MM.1S (cell line): ENCODE data around the gene ATP5F1D.

ENCODE experiments used
- DNase-seq: peaks from one replicate; pipeline ENCODE4 v3.0.0-alpha.2; 2015
- H2AFZ ChIP-seq: fragments of 300-600 bp; sonication (generic); 2 replicates; pipeline ENCODE4 v1.6.0; 2016; ENCODE audit warnings: antibody characterized with exemption, low read length
- H3F3A ChIP-seq: fragments of 300-600 bp; sonication (generic); 2 replicates; pipeline ENCODE4 v1.6.1; 2016; ENCODE audit warnings: mild to moderate bottlenecking, antibody characterized with exemption, low read length, moderate library complexity, mixed read lengths; ENCODE audit not compliant: insufficient read depth
- H3K27ac ChIP-seq: fragments of 300-600 bp; sonication (generic); 2 replicates; pipeline ENCODE4 v1.5.1; 2016; ENCODE audit warnings: mild to moderate bottlenecking, low read length
- H3K27me3 ChIP-seq: fragments of 300-600 bp; sonication (generic); replicated peaks from 2 replicates; pipeline ENCODE4 v1.6.0; 2016; ENCODE audit warnings: low read length; ENCODE audit not compliant: insufficient read depth
- H3K36me3 ChIP-seq: fragments of 300-600 bp; sonication (generic); replicated peaks from 2 replicates; pipeline ENCODE4 v1.6.1; 2016; ENCODE audit warnings: mild to moderate bottlenecking, low read length, mixed read lengths; ENCODE audit not compliant: insufficient read depth
- H3K4me1 ChIP-seq: fragments of 300-600 bp; sonication (generic); 2 replicates; pipeline ENCODE4 v1.6.1; 2016; ENCODE audit warnings: low read length, mixed read lengths
- H3K4me2 ChIP-seq: fragments of 300-600 bp; sonication (generic); 2 replicates; pipeline ENCODE4 v1.6.0; 2016; ENCODE audit warnings: low read depth, low read length
- H3K4me3 ChIP-seq: fragments of 300-600 bp; sonication (generic); 2 replicates; pipeline ENCODE4 v1.5.1; 2016; ENCODE audit warnings: low read length, mixed read lengths
- H3K79me2 ChIP-seq: fragments of 300-600 bp; sonication (generic); 2 replicates; pipeline ENCODE4 v1.6.1; 2016; ENCODE audit warnings: mixed run types, low read length, mixed read lengths
- H3K9ac ChIP-seq: fragments of 300-600 bp; sonication (generic); 2 replicates; pipeline ENCODE4 v1.6.1; 2016; ENCODE audit warnings: low read length, mixed read lengths
- H3K9me2 ChIP-seq: fragments of 300-600 bp; sonication (generic); replicated peaks from 2 replicates; pipeline ENCODE4 v1.6.1; 2016; ENCODE audit warnings: mild to moderate bottlenecking, low read length, mixed read lengths; ENCODE audit not compliant: insufficient read depth
- H3K9me3 ChIP-seq: fragments of 300-600 bp; sonication (generic); replicated peaks from 2 replicates; pipeline ENCODE4 v1.6.1; 2016; ENCODE audit warnings: mild to moderate bottlenecking, low read length, mixed read lengths; ENCODE audit not compliant: insufficient read depth
- H4K20me1 ChIP-seq: fragments of 300-600 bp; sonication (generic); 2 replicates; pipeline ENCODE4 v1.6.1; 2016; ENCODE audit warnings: mild to moderate bottlenecking, low read length, moderate library complexity, mixed read lengths; ENCODE audit not compliant: insufficient read depth
- EZH2 ChIP-seq: fragments of 300-600 bp; sonication (generic); optimal IDR thresholded peaks from 2 replicates; pipeline ENCODE3; 2017; ENCODE audit warnings: low read depth, mild to moderate bottlenecking, antibody characterized with exemption, low read length, mixed read lengths
- EZH2phosphoT487 ChIP-seq: fragments of 300-600 bp; sonication (generic); IDR thresholded peaks from 2 replicates; pipeline ENCODE4 v1.6.1; 2018; ENCODE audit warnings: antibody characterized with exemption, low read length
- TF ChIP-seq, protein P1 (sequence below): fragments of 300-600 bp; sonication (generic); IDR thresholded peaks from 2 replicates; pipeline ENCODE4 v1.5.1; 2016; ENCODE audit warnings: antibody characterized with exemption, low read length, mixed read lengths

Gene ATP5F1D

DNA sequence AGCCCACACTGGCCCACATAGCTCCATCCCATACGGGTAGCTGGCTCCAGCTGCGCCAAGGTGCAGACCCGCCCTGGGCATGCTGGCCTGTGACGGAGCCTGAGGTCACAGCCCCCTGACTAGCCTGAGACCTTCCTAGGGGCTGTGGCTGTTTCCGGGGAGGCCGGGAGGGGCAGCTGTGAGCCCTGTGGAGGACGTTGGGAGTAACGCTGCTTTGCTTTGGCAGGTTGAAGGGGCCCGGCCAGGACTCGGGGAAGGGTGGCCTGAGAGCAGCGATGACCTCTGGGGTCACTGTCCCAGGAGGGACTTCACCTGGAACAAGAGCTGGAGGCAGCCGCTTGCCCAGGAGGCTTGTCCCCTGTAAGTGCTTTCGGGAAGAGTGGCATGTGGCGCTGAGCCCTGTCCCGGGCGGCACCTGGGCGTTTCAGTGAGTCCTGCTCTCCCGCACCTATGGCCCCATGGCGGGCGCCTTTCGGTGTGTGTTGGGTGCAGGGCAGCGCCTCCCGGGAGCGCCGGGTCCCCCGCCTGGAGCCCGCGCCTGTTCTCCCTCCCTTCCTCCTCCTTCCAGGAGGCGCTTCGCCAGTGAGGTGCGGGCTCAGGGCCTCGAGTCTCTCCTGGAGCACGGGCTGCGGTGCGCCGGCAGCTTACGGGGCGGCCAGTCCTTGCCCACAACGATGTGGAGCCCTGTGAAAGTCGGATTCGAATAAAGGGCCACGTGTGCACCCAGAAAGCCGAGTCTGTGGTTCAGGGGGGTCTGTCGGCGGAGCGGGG, 32.7 kb downstream of the ATP5F1D start:
- DNase-seq = no peak
- H3K4me3 ChIP-seq = peak overlapping the region; percentile 92
- H3K4me1 ChIP-seq = peaks cover 26% of the 10 kb centered on the region
- H3K36me3 ChIP-seq = peaks cover 37% of the 10 kb centered on the region
- H3K4me2 ChIP-seq = peak overlapping the region; percentile 92
- no peaks in the 10 kb centered on the region for H3K9me3 ChIP-seq
- no peaks in the 10 kb centered on the region for H3K9me2 ChIP-seq
- H3F3A ChIP-seq = peaks cover 57% of the 10 kb centered on the region
- TF ChIP-seq EZH2phosphoT487 = no peak
- TF ChIP-seq EZH2 = no peak
- TF ChIP-seq, protein P1, sequence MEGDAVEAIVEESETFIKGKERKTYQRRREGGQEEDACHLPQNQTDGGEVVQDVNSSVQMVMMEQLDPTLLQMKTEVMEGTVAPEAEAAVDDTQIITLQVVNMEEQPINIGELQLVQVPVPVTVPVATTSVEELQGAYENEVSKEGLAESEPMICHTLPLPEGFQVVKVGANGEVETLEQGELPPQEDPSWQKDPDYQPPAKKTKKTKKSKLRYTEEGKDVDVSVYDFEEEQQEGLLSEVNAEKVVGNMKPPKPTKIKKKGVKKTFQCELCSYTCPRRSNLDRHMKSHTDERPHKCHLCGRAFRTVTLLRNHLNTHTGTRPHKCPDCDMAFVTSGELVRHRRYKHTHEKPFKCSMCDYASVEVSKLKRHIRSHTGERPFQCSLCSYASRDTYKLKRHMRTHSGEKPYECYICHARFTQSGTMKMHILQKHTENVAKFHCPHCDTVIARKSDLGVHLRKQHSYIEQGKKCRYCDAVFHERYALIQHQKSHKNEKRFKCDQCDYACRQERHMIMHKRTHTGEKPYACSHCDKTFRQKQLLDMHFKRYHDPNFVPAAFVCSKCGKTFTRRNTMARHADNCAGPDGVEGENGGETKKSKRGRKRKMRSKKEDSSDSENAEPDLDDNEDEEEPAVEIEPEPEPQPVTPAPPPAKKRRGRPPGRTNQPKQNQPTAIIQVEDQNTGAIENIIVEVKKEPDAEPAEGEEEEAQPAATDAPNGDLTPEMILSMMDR = no peak
- H3K9ac ChIP-seq = 0 out of 2 replicates have a peak overlapping the region, but pooled peaks have one; percentile 97
- no peak overlapping the region for H2AFZ ChIP-seq
- no peaks in the 10 kb centered on the region for H3K27me3 ChIP-seq
- H3K27ac ChIP-seq = peak overlapping the region; percentile 97; the same call in 1 of the 2 replicates
- peaks cover 82% of the 10 kb centered on the region for H3K79me2 ChIP-seq
- H4K20me1 ChIP-seq = no peaks in the 10 kb centered on the region

DNA sequence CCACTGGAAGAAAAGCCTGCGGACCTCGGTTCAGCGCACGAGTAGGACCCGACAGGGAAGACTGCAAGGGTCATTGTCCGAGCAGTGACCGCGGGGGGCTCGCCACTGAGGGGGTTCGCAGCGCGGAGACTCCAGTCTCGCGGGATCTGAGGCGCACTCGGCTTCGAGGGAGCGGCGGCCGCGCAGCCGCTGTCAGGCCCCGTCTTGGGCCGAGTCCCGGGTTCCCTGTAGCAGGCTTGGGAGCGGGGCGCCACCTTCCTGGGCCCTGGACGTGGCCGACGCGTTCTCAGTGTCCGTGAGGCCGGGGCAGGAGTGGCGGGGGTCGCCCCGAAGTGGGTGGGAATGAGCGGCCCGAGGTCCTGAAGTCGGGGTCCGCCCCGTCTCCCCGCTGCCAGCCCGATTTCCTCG, 33.3 kb downstream of the ATP5F1D start:
- Histone ChIP-seq H4K20me1 (no peaks in the 10 kb centered on the region), H3K4me1 (peaks cover 26% of the 10 kb centered on the region), H3K9ac (peak overlapping the region; percentile 97), H3F3A (peaks cover 55% of the 10 kb centered on the region), H3K79me2 (peaks cover 77% of the 10 kb centered on the region), H3K27ac (peak overlapping the region; percentile 97), H3K36me3 (peaks cover 37% of the 10 kb centered on the region), H3K27me3 (no peaks in the 10 kb centered on the region), H3K9me2 (no peaks in the 10 kb centered on the region), H3K9me3 (no peaks in the 10 kb centered on the region), H3K4me2 (peak overlapping the region; percentile 92), H3K4me3 (peak overlapping the region; percentile 92), H2AFZ (no peak overlapping the region)
- TF ChIP-seq, protein P1 = no peak
- no peak for DNase-seq

DNA sequence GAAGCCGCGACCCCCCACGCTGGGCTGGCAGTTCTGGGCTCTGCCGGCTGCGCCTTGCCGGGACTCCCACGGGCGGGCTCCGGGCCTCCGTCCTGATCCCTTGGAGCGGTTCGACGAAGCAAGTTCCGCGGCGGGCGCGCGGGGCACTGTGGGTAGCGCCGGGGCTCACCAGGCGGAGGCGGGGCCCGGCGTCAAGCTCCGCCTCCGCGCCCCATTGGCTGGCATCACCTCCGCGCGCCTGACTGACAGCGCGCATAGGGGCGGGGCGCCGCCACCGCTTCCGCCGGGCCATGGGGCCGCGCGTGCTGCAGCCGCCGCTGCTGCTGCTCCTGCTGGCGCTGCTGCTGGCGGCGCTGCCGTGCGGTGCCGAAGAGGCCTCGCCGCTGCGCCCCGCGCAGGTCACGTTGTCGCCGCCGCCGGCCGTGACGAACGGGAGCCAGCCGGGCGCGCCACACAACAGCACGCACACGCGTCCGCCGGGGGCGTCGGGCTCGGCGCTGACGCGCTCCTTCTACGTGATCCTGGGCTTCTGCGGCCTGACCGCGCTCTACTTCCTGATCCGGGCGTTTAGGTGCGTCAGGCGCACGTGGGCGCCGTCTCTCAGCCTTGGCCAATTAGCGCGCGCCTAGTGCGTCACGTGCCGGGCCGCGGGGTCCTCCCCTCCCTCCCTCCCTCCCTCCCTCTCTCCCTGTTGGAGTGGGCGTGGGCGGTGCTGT, 33.9 kb downstream of the ATP5F1D start, which contains the start of gene FAM174C:
Gene FAM174C (plus strand): TSS at position 271 of the 716 bp plus-strand sequence. CDS start 20 bp downstream, at position 291.
- Histone ChIP-seq H3K27ac (peak within 1 kb of the TSS; percentile 97), H3K79me2 (peaks cover 72% of the 10 kb centered on the region), H2AFZ (peak within 1 kb of the TSS; percentile 9; the same call in 1 of the 2 replicates), H4K20me1 (no peaks in the 10 kb centered on the region), H3K9me3 (no peaks in the 10 kb centered on the region), H3K9ac (peak within 1 kb of the TSS; percentile 97), H3K9me2 (no peaks in the 10 kb centered on the region), H3K36me3 (peaks cover 37% of the 10 kb centered on the region), H3F3A (peaks cover 52% of the 10 kb centered on the region), H3K4me2 (peak within 1 kb of the TSS; percentile 94), H3K4me3 (peak within 1 kb of the TSS; percentile 92), H3K4me1 (peaks cover 22% of the 10 kb centered on the region), H3K27me3 (no peaks in the 10 kb centered on the region)
- TF ChIP-seq EZH2phosphoT487 = no peak
- TF ChIP-seq EZH2 = no peak
- TF ChIP-seq, protein P1 = no peak
- DNase-seq = peak; percentile 99
